ENCODE data around the gene FRMD5. TPM values are rescaled to one million over a fixed set of nuclear protein-coding genes. Genes with fewer than 3 reads are reported as not detected.

The FRMD5 gene
- total RNA-seq, 1 donor from 2014 or later = 62.4 TPM

DNA sequence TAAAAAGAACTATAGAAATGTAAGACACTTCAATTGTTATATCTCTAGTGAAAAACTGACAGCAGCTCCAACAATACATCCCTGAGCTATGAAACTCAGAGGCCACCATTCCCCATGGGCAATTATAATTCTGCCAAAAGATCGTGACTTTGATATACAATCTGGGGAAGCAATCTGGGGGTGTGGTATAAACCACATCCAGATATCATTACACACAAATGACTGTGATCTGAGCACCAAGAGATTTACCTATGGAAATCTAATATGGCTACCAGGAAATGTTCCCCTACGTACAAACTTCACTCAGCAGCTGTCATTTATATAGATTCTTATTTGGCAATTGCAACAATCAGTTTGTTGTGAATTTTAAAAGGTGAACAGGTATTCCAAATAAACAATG is 110.3 kb downstream of the FRMD5 start:
- Histone ChIP-seq H3K4me3 (no peak overlapping the region), H3K4me1 (no peaks in the 10 kb centered on the region), H3K36me3 (no peaks in the 10 kb centered on the region), H3K9me3 (replicated peaks) (no peaks in the 10 kb centered on the region), H3K27me3 (ENCODE audit: low read depth) (no peaks in the 10 kb centered on the region), H3K27ac (replicated peaks) (no peak overlapping the region)
- DNase-seq = no peak
- intact Hi-C loops (cut with micrococcal nuclease) = no loop called here
- TF ChIP-seq, protein P1, sequence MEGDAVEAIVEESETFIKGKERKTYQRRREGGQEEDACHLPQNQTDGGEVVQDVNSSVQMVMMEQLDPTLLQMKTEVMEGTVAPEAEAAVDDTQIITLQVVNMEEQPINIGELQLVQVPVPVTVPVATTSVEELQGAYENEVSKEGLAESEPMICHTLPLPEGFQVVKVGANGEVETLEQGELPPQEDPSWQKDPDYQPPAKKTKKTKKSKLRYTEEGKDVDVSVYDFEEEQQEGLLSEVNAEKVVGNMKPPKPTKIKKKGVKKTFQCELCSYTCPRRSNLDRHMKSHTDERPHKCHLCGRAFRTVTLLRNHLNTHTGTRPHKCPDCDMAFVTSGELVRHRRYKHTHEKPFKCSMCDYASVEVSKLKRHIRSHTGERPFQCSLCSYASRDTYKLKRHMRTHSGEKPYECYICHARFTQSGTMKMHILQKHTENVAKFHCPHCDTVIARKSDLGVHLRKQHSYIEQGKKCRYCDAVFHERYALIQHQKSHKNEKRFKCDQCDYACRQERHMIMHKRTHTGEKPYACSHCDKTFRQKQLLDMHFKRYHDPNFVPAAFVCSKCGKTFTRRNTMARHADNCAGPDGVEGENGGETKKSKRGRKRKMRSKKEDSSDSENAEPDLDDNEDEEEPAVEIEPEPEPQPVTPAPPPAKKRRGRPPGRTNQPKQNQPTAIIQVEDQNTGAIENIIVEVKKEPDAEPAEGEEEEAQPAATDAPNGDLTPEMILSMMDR (IDR thresholded peaks at IDR 0.05; ENCODE audit: borderline replicate concordance) = no peak

DNA sequence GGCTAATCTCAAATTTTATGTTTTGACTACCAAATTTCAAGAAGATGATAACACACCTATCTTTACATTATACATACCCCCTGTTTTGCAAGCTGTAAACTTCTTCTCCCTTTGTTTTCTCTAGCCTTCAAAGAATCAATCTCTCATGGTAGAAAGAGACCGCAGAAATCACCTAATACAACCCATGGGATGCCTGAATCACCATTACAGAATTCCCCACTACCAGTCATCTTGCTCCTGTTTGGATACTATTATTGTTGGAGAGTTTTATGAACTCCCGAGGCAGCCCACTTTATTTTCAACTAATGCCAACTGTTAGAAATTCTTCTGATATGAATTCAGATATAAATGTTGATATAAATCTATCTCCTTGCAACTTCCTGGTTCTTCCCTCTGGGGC is 110.9 kb downstream of the FRMD5 start:
- no peaks in the 10 kb centered on the region for H3K27me3 ChIP-seq (ENCODE audit: low read depth)
- H3K4me3 ChIP-seq = no peak overlapping the region
- DNase-seq = no peak
- TF ChIP-seq, protein P1 (IDR thresholded peaks at IDR 0.05; ENCODE audit: borderline replicate concordance) = no peak
- no peaks in the 10 kb centered on the region for H3K4me1 ChIP-seq
- no peaks in the 10 kb centered on the region for H3K36me3 ChIP-seq
- intact Hi-C loops (cut with micrococcal nuclease) = no loop called here
- H3K9me3 ChIP-seq (replicated peaks) = no peaks in the 10 kb centered on the region
- no peak overlapping the region for H3K27ac ChIP-seq (replicated peaks)

DNA sequence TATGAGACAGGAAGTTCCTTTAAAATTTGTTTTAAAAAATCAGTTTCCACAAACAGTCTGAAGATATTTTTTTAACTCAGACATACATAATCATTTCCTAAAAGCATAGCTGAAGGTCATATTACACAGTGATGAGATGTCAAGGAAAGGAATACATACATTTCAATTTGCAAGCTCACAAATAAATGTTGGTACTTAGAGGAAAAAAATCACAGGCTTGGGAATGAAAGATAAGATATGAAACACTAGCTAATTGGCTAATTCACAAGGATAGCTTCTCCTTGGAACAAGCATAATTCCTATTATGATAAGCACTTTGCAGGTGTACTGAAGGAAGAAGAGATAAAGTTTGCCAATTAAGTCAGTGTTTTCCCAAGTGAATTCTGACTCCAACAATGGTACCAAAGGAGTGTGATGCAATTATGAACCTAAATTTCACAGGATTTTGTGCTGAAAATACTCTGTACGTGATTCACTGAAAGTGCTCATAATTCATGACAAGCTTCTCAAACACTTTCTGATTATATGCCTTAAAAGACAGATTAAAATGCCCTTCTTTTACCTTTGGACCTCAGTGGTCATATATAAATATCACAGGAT is 112.4 kb downstream of the FRMD5 start:
- no peaks in the 10 kb centered on the region for H3K9me3 ChIP-seq (replicated peaks)
- intact Hi-C loops (cut with micrococcal nuclease) = no loop called here

DNA sequence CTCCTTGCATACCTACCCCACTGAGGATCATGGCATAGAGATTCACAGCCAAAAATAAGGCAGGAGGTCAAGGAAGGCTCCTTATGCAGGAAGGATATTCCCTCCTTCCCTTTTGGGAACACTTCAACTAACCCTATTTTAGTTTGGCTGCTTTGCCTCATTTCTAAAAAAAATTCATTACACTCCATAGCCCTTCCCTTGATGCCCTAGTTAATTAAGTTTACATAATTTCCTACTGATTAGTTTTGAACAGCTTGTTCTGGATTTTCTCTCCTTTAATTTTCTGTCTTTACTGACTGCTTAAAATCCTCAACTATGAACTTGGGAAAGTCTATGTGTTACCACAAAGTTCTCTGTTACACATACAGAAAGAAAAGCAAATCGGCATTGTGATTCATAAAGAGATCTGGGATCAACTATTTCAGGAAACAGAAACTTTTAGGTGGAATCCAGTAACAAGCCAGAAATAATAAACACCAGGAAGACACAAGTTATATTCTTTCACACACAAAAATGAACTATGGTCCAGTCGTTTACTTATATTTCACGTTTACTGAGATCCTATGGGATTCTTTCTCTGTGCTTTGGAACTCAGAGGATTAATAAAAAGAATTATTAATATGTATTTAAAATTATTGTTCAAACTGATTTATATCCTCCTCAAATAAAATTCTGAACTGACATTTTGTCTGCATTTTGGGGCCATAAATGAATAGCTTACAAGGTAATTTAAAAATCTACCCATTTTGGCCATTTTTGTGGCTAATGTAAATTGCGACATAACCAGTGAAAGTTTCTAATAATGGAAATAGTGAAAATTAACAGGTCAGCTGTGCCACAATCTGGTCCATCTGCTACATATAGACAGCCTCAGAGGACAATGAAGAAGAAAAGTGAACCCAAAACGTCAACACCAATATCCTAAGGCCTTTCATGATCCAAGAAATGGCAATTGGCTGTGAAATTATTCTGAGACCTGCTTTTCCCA is 113.8 kb downstream of the FRMD5 start:
- Histone ChIP-seq H3K36me3 (no peaks in the 10 kb centered on the region), H3K9me3 (replicated peaks) (no peaks in the 10 kb centered on the region), H3K27ac (replicated peaks) (no peak overlapping the region), H3K4me1 (no peaks in the 10 kb centered on the region), H3K27me3 (ENCODE audit: low read depth) (no peaks in the 10 kb centered on the region), H3K4me3 (no peak overlapping the region)
- TF ChIP-seq, protein P1 (IDR thresholded peaks at IDR 0.05; ENCODE audit: borderline replicate concordance) = no peak
- intact Hi-C loops (cut with micrococcal nuclease) = no loop called here
- DNase-seq = no peak

More for the DNA sequence above, 112.4 kb downstream of the FRMD5 start:
- Histone ChIP-seq H3K27me3 (ENCODE audit: low read depth) (no peaks in the 10 kb centered on the region), H3K4me3 (no peak overlapping the region), H3K27ac (replicated peaks) (no peak overlapping the region), H3K36me3 (no peaks in the 10 kb centered on the region), H3K4me1 (no peaks in the 10 kb centered on the region)
- no peak for DNase-seq
- TF ChIP-seq, protein P1 (IDR thresholded peaks at IDR 0.05; ENCODE audit: borderline replicate concordance) = no peak

DNA sequence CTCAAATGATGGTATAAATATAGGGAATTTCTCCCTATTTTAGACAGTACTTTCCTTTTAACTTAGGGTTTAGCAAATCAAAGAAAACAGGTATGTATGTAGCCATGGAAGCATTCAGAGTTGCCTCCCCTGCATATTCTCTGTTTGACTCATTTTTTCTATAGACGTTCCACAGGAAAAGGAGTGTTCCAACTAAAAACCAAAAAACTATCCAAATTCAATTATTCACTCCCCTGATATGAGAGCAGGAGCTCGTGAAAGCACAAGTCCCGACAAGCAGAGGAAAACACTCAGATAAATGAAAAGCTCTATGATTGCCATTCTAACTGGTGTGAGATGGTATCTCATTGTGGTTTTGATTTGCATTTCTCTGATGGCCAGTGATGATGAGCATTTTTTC is 119.5 kb downstream of the FRMD5 start:
- DNase-seq = no peak
- Histone ChIP-seq H3K9me3 (replicated peaks) (no peaks in the 10 kb centered on the region), H3K27ac (replicated peaks) (no peak overlapping the region), H3K4me1 (no peaks in the 10 kb centered on the region), H3K27me3 (ENCODE audit: low read depth) (no peaks in the 10 kb centered on the region), H3K36me3 (no peaks in the 10 kb centered on the region), H3K4me3 (no peak overlapping the region)
- intact Hi-C loops (cut with micrococcal nuclease) = no loop called here
- TF ChIP-seq, protein P1 (IDR thresholded peaks at IDR 0.05; ENCODE audit: borderline replicate concordance) = no peak

All from left ventricle myocardium inferior (tissue), 1 donor.